ENCODE results near the gene KRT39. TPM values are rescaled to one million over a fixed set of nuclear protein-coding genes. Genes with fewer than 3 reads are reported as not detected.
"Not testable (repeated sequence)": the region's sequence is repeated elsewhere in the genome, so short reads cannot be mapped to it uniquely, and the experiment has no call there.

Gene KRT39
- total RNA-seq, 1 donor, result 0.36 TPM

- Histone ChIP-seq H4K20me1 (ENCODE audit: insufficient read depth, low read length) (no peaks in the 10 kb centered on the region), H3K27ac (ENCODE audit: low read depth, low read length) (no peak overlapping the region), H2AFZ (ENCODE audit: low read length) (peak overlapping the region; percentile 34), H3K4me1 (ENCODE audit: insufficient read depth, low read length) (peaks cover 16% of the 10 kb centered on the region), H3K79me2 (ENCODE audit: insufficient read depth, low read length) (no peaks in the 10 kb centered on the region), H3K4me2 (ENCODE audit: insufficient read depth, low read length) (no peak overlapping the region), H3K36me3 (ENCODE audit: insufficient read depth, low read length) (peaks cover 7% of the 10 kb centered on the region), H3K27me3 (ENCODE audit: insufficient read depth, low read length) (no peaks in the 10 kb centered on the region), H3K9me3 (ENCODE audit: low read depth, low read length) (no peaks in the 10 kb centered on the region), H3K4me3 (ENCODE audit: insufficient read depth, low read length) (no peak overlapping the region)
- TF ChIP-seq CTCF (IDR thresholded peaks at IDR 0.05; ENCODE audit: extremely low read depth, low read depth, low read length), result no peak
- DNase-seq (ENCODE audit: insufficient read length, low spot score, missing footprints), result no peak
Measured at GRCh38 chr17:40931311-40931710, 35.4 kb downstream of the KRT39 start.

GRCh38 chr17:40926341-40926740 is 40.4 kb downstream of the KRT39 start:
- H2AFZ ChIP-seq (ENCODE audit: low read length), result no peak overlapping the region
- no peak overlapping the region for H3K27ac ChIP-seq (ENCODE audit: low read depth, low read length)
- no peaks in the 10 kb centered on the region for H3K79me2 ChIP-seq (ENCODE audit: insufficient read depth, low read length)
- no peaks in the 10 kb centered on the region for H3K27me3 ChIP-seq (ENCODE audit: insufficient read depth, low read length)
- H3K36me3 ChIP-seq (ENCODE audit: insufficient read depth, low read length), result peaks cover 7% of the 10 kb centered on the region
- TF ChIP-seq CTCF (IDR thresholded peaks at IDR 0.05; ENCODE audit: extremely low read depth, low read depth, low read length), result no peak
- no peak for DNase-seq (ENCODE audit: insufficient read length, low spot score, missing footprints)
- no peaks in the 10 kb centered on the region for H3K9me3 ChIP-seq (ENCODE audit: low read depth, low read length)
- H3K4me1 ChIP-seq (ENCODE audit: insufficient read depth, low read length), result peaks cover 9% of the 10 kb centered on the region
- no peak overlapping the region for H3K4me3 ChIP-seq (ENCODE audit: insufficient read depth, low read length)
- H3K4me2 ChIP-seq (ENCODE audit: insufficient read depth, low read length), result no peak overlapping the region
- H4K20me1 ChIP-seq (ENCODE audit: insufficient read depth, low read length), result no peaks in the 10 kb centered on the region

GRCh38 chr17:40922239-40922638 is 44.5 kb downstream of the KRT39 start:
- Histone ChIP-seq H3K27ac (ENCODE audit: low read depth, low read length) (peak overlapping the region; percentile 79), H3K9me3 (ENCODE audit: low read depth, low read length) (no peaks in the 10 kb centered on the region), H3K4me1 (ENCODE audit: insufficient read depth, low read length) (peaks cover 9% of the 10 kb centered on the region), H3K36me3 (ENCODE audit: insufficient read depth, low read length) (no peaks in the 10 kb centered on the region), H3K4me3 (ENCODE audit: insufficient read depth, low read length) (no peak overlapping the region), H3K79me2 (ENCODE audit: insufficient read depth, low read length) (no peaks in the 10 kb centered on the region), H3K4me2 (ENCODE audit: insufficient read depth, low read length) (no peak overlapping the region), H2AFZ (ENCODE audit: low read length) (peak overlapping the region; percentile 21), H3K27me3 (ENCODE audit: insufficient read depth, low read length) (no peaks in the 10 kb centered on the region), H4K20me1 (ENCODE audit: insufficient read depth, low read length) (no peaks in the 10 kb centered on the region)
- TF ChIP-seq CTCF (IDR thresholded peaks at IDR 0.05; ENCODE audit: extremely low read depth, low read depth, low read length), result no peak
- DNase-seq (ENCODE audit: insufficient read length, low spot score, missing footprints), result peak; percentile 77

- H3K36me3 ChIP-seq (ENCODE audit: insufficient read depth, low read length), result no peaks in the 10 kb centered on the region
- H3K4me2 ChIP-seq (ENCODE audit: insufficient read depth, low read length), result no peak overlapping the region
- H2AFZ ChIP-seq (ENCODE audit: low read length), result no peak overlapping the region
- no peaks in the 10 kb centered on the region for H3K9me3 ChIP-seq (ENCODE audit: low read depth, low read length)
- H3K27me3 ChIP-seq (ENCODE audit: insufficient read depth, low read length), result no peaks in the 10 kb centered on the region
- no peak for TF ChIP-seq CTCF (IDR thresholded peaks at IDR 0.05; ENCODE audit: extremely low read depth, low read depth, low read length)
- no peak overlapping the region for H3K4me3 ChIP-seq (ENCODE audit: insufficient read depth, low read length)
- no peaks in the 10 kb centered on the region for H4K20me1 ChIP-seq (ENCODE audit: insufficient read depth, low read length)
- peaks cover 13% of the 10 kb centered on the region for H3K4me1 ChIP-seq (ENCODE audit: insufficient read depth, low read length)
- peak overlapping the region; percentile 79 for H3K27ac ChIP-seq (ENCODE audit: low read depth, low read length)
- no peaks in the 10 kb centered on the region for H3K79me2 ChIP-seq (ENCODE audit: insufficient read depth, low read length)
- no peak for DNase-seq (ENCODE audit: insufficient read length, low spot score, missing footprints)
Measured at GRCh38 chr17:40921026-40921425, 45.7 kb downstream of the KRT39 start.

- H3K27ac ChIP-seq (ENCODE audit: low read depth, low read length); H2AFZ ChIP-seq (ENCODE audit: low read length); H4K20me1 ChIP-seq (ENCODE audit: insufficient read depth, low read length); DNase-seq (ENCODE audit: insufficient read length, low spot score, missing footprints); H3K27me3 ChIP-seq (ENCODE audit: insufficient read depth, low read length); H3K9me3 ChIP-seq (ENCODE audit: low read depth, low read length); H3K4me2 ChIP-seq (ENCODE audit: insufficient read depth, low read length); H3K79me2 ChIP-seq (ENCODE audit: insufficient read depth, low read length); H3K36me3 ChIP-seq (ENCODE audit: insufficient read depth, low read length); H3K4me3 ChIP-seq (ENCODE audit: insufficient read depth, low read length): not testable (repeated sequence)
- peaks cover 25% of the 10 kb centered on the region for H3K4me1 ChIP-seq (ENCODE audit: insufficient read depth, low read length)
Measured at GRCh38 chr17:40917116-40917515, 49.6 kb downstream of the KRT39 start.
